Nephron (organoid): ENCODE measurements around the gene PRKN.

Source experiments
- H3K27ac Mint-ChIP-seq, 3 experiments: 2 replicates each; pipeline ENCODE4 v1.8.0; 2020; ENCODE audit warnings: mixed read lengths in 3 of 3, mild to moderate bottlenecking in 2 of 3, moderate library complexity in 1 of 3
- H3K27me3 Mint-ChIP-seq: 2 replicates; pipeline ENCODE4 v1.8.0; 2021; ENCODE audit warnings: low read depth, mild to moderate bottlenecking, moderate library complexity, mixed read lengths
- H3K36me3 Mint-ChIP-seq: 2 replicates; pipeline ENCODE4 v1.8.0; 2020; ENCODE audit warnings: low read depth, mixed read lengths
- H3K4me1 Mint-ChIP-seq: 2 replicates; pipeline ENCODE4 v1.8.0; 2020; ENCODE audit warnings: mixed read lengths
- H3K4me3 Mint-ChIP-seq, 3 experiments: 2 replicates each; pipeline ENCODE4 v1.8.0; 2020; ENCODE audit warnings: mild to moderate bottlenecking in 3 of 3, mixed read lengths in 3 of 3, moderate library complexity in 2 of 3
- H3K9me3 Mint-ChIP-seq: 2 replicates; pipeline ENCODE4 v1.8.0; 2020; ENCODE audit warnings: mixed read lengths
- CTCF ChIP-seq, 3 experiments: fragments of 200-600 bp; sonication (generic); IDR thresholded peaks; one replicate each; pipeline ENCODE4 v1.5.0; 2021; ENCODE audit warnings: antibody characterized with exemption in 3 of 3; ENCODE audit not compliant: unreplicated experiment in 3 of 3

PRKN gene

GRCh38 chr6:162271922-162272321, 455.6 kb downstream of the PRKN start:
- no peak for TF ChIP-seq CTCF (IDR thresholded peaks at IDR 0.05; ENCODE audit: unreplicated experiment in 3 of 3)
- H3K9me3 Mint-ChIP-seq = no peaks in the 10 kb centered on the region
- H3K27me3 Mint-ChIP-seq = no peaks in the 10 kb centered on the region
- H3K4me3 Mint-ChIP-seq = no peak overlapping the region
- no peaks in the 10 kb centered on the region for H3K36me3 Mint-ChIP-seq
- peaks cover 3% of the 10 kb centered on the region for H3K4me1 Mint-ChIP-seq
- no peak overlapping the region for H3K27ac Mint-ChIP-seq

- Mint-ChIP-seq H3K27me3 (no peaks in the 10 kb centered on the region), H3K4me3 (no peak overlapping the region), H3K27ac (no peak overlapping the region), H3K36me3 (no peaks in the 10 kb centered on the region), H3K9me3 (no peaks in the 10 kb centered on the region), H3K4me1 (peaks cover 6% of the 10 kb centered on the region)
- TF ChIP-seq CTCF (IDR thresholded peaks at IDR 0.05; ENCODE audit: unreplicated experiment in 3 of 3) = no peak
Observed at GRCh38 chr6:162270966-162271365, 456.6 kb downstream of the PRKN start.

DNA sequence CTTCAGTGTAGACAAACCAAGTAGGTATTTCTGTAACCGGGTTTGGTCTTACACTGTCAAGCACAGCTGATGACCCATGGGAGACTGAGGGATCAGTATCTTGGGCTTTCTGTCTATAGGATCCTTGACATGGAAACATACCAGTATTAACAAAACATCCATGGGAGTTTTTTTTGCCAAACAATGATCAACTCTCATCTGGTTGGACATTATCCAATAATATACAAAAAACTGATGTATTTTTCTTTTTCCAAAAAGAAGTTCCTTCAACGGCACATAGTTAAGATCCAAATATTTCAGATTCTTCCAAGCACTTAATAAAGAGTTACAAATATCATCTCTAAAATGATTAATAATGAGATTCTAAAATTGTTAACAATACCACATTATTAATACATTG, 459.9 kb downstream of the PRKN start:
- no peak for TF ChIP-seq CTCF (IDR thresholded peaks at IDR 0.05; ENCODE audit: unreplicated experiment in 3 of 3)
- no peak overlapping the region for H3K4me3 Mint-ChIP-seq
- H3K4me1 Mint-ChIP-seq = peaks cover 6% of the 10 kb centered on the region
- no peaks in the 10 kb centered on the region for H3K9me3 Mint-ChIP-seq
- no peaks in the 10 kb centered on the region for H3K36me3 Mint-ChIP-seq
- no peak overlapping the region for H3K27ac Mint-ChIP-seq
- no peaks in the 10 kb centered on the region for H3K27me3 Mint-ChIP-seq

- no peak for TF ChIP-seq CTCF (IDR thresholded peaks at IDR 0.05; ENCODE audit: unreplicated experiment in 3 of 3)
- Mint-ChIP-seq H3K27me3 (no peaks in the 10 kb centered on the region), H3K9me3 (no peaks in the 10 kb centered on the region), H3K4me3 (no peak overlapping the region), H3K4me1 (peaks cover 6% of the 10 kb centered on the region), H3K36me3 (no peaks in the 10 kb centered on the region), H3K27ac (no peak overlapping the region)
Observed at GRCh38 chr6:162267126-162267525, 460.4 kb downstream of the PRKN start.

DNA sequence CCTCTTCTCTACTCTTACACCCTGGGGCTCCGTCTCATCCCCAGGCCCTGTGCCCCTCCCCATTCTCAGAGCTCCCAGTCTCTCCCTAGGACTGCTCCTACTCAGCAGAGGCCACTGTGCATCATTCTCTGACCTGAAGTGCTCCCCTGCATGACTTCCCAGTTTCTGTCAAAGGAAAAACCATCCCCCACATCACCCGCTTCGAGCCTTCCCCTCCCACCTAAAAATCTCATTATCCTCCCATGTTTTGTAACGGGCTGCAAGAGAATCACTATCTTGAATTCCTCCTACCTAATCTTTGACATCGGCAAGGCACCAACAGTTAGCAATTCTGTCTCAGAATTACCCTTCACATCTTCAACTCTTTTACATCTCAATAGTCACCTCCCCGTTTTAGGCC, 463.0 kb downstream of the PRKN start:
- H3K27ac Mint-ChIP-seq = peak overlapping the region in 2 of 3 experiments; percentile 68
- no peaks in the 10 kb centered on the region for H3K9me3 Mint-ChIP-seq
- peaks cover 6% of the 10 kb centered on the region for H3K4me1 Mint-ChIP-seq
- no peaks in the 10 kb centered on the region for H3K27me3 Mint-ChIP-seq
- TF ChIP-seq CTCF (IDR thresholded peaks at IDR 0.05; ENCODE audit: unreplicated experiment in 3 of 3) = no peak
- no peak overlapping the region for H3K4me3 Mint-ChIP-seq
- H3K36me3 Mint-ChIP-seq = no peaks in the 10 kb centered on the region

GRCh38 chr6:162262466-162263196, 464.9 kb downstream of the PRKN start:
- peak overlapping the region in 2 of 3 experiments; percentile 61 to 64 for H3K27ac Mint-ChIP-seq
- H3K36me3 Mint-ChIP-seq = no peaks in the 10 kb centered on the region
- no peaks in the 10 kb centered on the region for H3K27me3 Mint-ChIP-seq
- H3K4me3 Mint-ChIP-seq = no peak overlapping the region
- peaks cover 6% of the 10 kb centered on the region for H3K4me1 Mint-ChIP-seq
- TF ChIP-seq CTCF (IDR thresholded peaks at IDR 0.05; ENCODE audit: unreplicated experiment in 3 of 3) = no peak
- no peaks in the 10 kb centered on the region for H3K9me3 Mint-ChIP-seq
